Prostate gland (tissue), 2 donors: ENCODE results near the gene KLHL29.

Experiments
- CTCF ChIP-seq, 4 experiments: fragments of 200-600 bp in 2 of 4; fragments of 450-650 bp in 2 of 4; sonication (generic) in 2 of 4; IDR thresholded peaks; 1 replicate in 3 of 4; 2 replicates in 1 of 4; pipeline ENCODE4 v1.5.1; 2016 to 2019; ENCODE audit warnings: antibody characterized with exemption in 4 of 4, mild to moderate bottlenecking in 2 of 4, moderate library complexity in 2 of 4
- POLR2A ChIP-seq: fragments of 450-650 bp; IDR thresholded peaks from one replicate; pipeline ENCODE4 v1.6.1; 2016; ENCODE audit warnings: antibody characterized with exemption, mild to moderate bottlenecking
- POLR2AphosphoS5 ChIP-seq: sonication (generic); formaldehyde crosslinking; IDR thresholded peaks from one replicate; pipeline ENCODE4 v1.6.1; 2017; ENCODE audit warnings: antibody characterized with exemption

- no peak for TF ChIP-seq POLR2AphosphoS5
- no peak for TF ChIP-seq POLR2A
- no peak for TF ChIP-seq CTCF (IDR thresholded peaks at IDR 0.05)
These were observed 232.8 kb downstream of the KLHL29 start for GRCh38 chr2:23617811-23618215.
